ENCODE results near the gene TF. TPM values are rescaled to one million over a fixed set of nuclear protein-coding genes. Genes with fewer than 3 reads are reported as not detected.

Gene TF
- polyA plus RNA-seq, 1 experiment = 0.15 TPM

GRCh38 chr3:133781570-133781969, 35.4 kb downstream of the TF start:
- no peaks in the 10 kb centered on the region for H3K36me3 ChIP-seq (ENCODE audit: control insufficient read depth, insufficient read depth, low read length)
- CTCF ChIA-PET = no interaction called here
- TF ChIP-seq CTCF (IDR thresholded peaks at IDR 0.05; ENCODE audit: insufficient read depth, low read depth, low read length) = no peak
- POLR2A ChIA-PET = no interaction called here
- no peak overlapping the region for H3K4me3 ChIP-seq (ENCODE audit: low read depth, low read length)
- H3K27me3 ChIP-seq (ENCODE audit: control insufficient read depth, insufficient read depth, low read length) = no peaks in the 10 kb centered on the region; the same call in 1 of the 2 replicates
- DNase-seq (ENCODE audit: low read depth) = no peak

GRCh38 chr3:133782454-133782853, 36.3 kb downstream of the TF start:
- Histone ChIP-seq H3K36me3 (ENCODE audit: control insufficient read depth, insufficient read depth, low read length) (no peaks in the 10 kb centered on the region), H3K27me3 (ENCODE audit: control insufficient read depth, insufficient read depth, low read length) (no peaks in the 10 kb centered on the region; the same call in 1 of the 2 replicates), H3K4me3 (ENCODE audit: low read depth, low read length) (no peak overlapping the region)
- no peak for DNase-seq (ENCODE audit: low read depth)
- ChIA-PET POLR2A (no interaction called here), CTCF (interaction anchor here (0.6 kb wide), 1 partner anchor 589 kb away, joined by 3 read pairs; no protein-coding TSS in a partner anchor)
- TF ChIP-seq CTCF (IDR thresholded peaks at IDR 0.05; ENCODE audit: insufficient read depth, low read depth, low read length) = no peak

- no peaks in the 10 kb centered on the region for H3K36me3 ChIP-seq (ENCODE audit: control insufficient read depth, insufficient read depth, low read length)
- no peak for TF ChIP-seq CTCF (IDR thresholded peaks at IDR 0.05; ENCODE audit: insufficient read depth, low read depth, low read length)
- no peak for DNase-seq (ENCODE audit: low read depth)
- CTCF ChIA-PET = no interaction called here
- POLR2A ChIA-PET = no interaction called here
- no peak overlapping the region for H3K4me3 ChIP-seq (ENCODE audit: low read depth, low read length)
- no peaks in the 10 kb centered on the region; the same call in 1 of the 2 replicates for H3K27me3 ChIP-seq (ENCODE audit: control insufficient read depth, insufficient read depth, low read length)
Observed at GRCh38 chr3:133783762-133784161, 37.6 kb downstream of the TF start.

- ChIA-PET CTCF (no interaction called here), POLR2A (no interaction called here)
- H3K36me3 ChIP-seq (ENCODE audit: control insufficient read depth, insufficient read depth, low read length) = no peaks in the 10 kb centered on the region
- no peak for TF ChIP-seq CTCF (IDR thresholded peaks at IDR 0.05; ENCODE audit: insufficient read depth, low read depth, low read length)
- no peak for DNase-seq (ENCODE audit: low read depth)
- no peaks in the 10 kb centered on the region for H3K27me3 ChIP-seq (ENCODE audit: control insufficient read depth, insufficient read depth, low read length)
- no peak overlapping the region for H3K4me3 ChIP-seq (ENCODE audit: low read depth, low read length)
Observed at GRCh38 chr3:133788024-133788423, 41.8 kb downstream of the TF start.

GRCh38 chr3:133792171-133792763, 46.1 kb downstream of the TF start:
- Histone ChIP-seq H3K36me3 (ENCODE audit: control insufficient read depth, insufficient read depth, low read length) (no peaks in the 10 kb centered on the region), H3K27me3 (ENCODE audit: control insufficient read depth, insufficient read depth, low read length) (no peaks in the 10 kb centered on the region), H3K4me3 (ENCODE audit: low read depth, low read length) (no peak overlapping the region)
- DNase-seq (ENCODE audit: low read depth) = no peak
- ChIA-PET POLR2A (no interaction called here), CTCF (no interaction called here)
- TF ChIP-seq CTCF (IDR thresholded peaks at IDR 0.05; ENCODE audit: insufficient read depth, low read depth, low read length) = no peak
